SU-DHL-6 (cell line): ENCODE measurements around the gene DENND2A.

Experiments used
- EZH2phosphoT487 ChIP-seq: fragments of 200-600 bp; sonication (generic), shearing (Covaris generic); conservative IDR thresholded peaks from 2 replicates; pipeline ENCODE4 v1.6.1; 2018; ENCODE audit warnings: mild to moderate bottlenecking, antibody characterized with exemption, low read length, moderate library complexity, mixed read lengths
- TF ChIP-seq, protein P1 (sequence below): fragments of 200-600 bp; sonication (generic); IDR thresholded peaks from one replicate; pipeline ENCODE4 v1.5.1; 2017; ENCODE audit warnings: antibody characterized with exemption, mild to moderate bottlenecking, low read length, moderate library complexity; ENCODE audit not compliant: insufficient read depth, poor library complexity, severe bottlenecking

DNA sequence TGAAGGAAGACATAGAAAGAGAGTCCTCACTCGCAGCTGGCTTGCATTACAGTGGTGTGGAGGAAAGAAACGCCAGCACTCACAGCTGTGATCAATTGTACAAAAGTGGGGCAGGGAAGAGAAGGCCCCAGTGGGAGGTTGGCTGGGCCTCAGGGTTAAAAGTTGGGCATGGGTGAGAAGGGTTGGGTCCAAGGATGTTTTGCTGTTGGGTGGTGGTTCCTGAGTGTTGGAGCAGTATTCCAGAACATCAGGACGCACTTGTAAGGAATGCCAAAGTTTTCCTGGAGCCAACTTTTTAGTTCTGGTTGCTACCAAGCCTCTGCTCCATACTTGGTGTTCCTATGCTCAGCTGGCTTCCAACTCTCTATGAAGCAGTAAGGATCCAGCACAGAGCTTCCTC, 105.9 kb downstream of the DENND2A start:
- TF ChIP-seq, protein P1, sequence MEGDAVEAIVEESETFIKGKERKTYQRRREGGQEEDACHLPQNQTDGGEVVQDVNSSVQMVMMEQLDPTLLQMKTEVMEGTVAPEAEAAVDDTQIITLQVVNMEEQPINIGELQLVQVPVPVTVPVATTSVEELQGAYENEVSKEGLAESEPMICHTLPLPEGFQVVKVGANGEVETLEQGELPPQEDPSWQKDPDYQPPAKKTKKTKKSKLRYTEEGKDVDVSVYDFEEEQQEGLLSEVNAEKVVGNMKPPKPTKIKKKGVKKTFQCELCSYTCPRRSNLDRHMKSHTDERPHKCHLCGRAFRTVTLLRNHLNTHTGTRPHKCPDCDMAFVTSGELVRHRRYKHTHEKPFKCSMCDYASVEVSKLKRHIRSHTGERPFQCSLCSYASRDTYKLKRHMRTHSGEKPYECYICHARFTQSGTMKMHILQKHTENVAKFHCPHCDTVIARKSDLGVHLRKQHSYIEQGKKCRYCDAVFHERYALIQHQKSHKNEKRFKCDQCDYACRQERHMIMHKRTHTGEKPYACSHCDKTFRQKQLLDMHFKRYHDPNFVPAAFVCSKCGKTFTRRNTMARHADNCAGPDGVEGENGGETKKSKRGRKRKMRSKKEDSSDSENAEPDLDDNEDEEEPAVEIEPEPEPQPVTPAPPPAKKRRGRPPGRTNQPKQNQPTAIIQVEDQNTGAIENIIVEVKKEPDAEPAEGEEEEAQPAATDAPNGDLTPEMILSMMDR: no peak
- TF ChIP-seq EZH2phosphoT487: no peak
